Endothelial cell of umbilical vein (primary cell): Measurements from ENCODE around the gene TOM1L1. TPM values are rescaled to one million over a fixed set of nuclear protein-coding genes. Genes with fewer than 3 reads are reported as not detected.

Source experiments
- BruUV-seq: library from RNA; stranded (reverse); fragments of 400-500 nt; replicated peaks from 2 replicates; lab custom pipeline; 2021; lab: Mats Ljungman, UMichigan
- CTCF ChIA-PET: fragments of 300-600, 350-600 bp; sonication (Branson Sonifier 250); formaldehyde crosslinking; loops from one replicate; lab custom pipeline; 2021; ENCODE audit warnings: antibody characterized with exemption, inconsistent platforms; lab: Charles Lee
- POLR2A ChIA-PET: fragments of 300-600, 350-600 bp; sonication (Branson Sonifier 250); formaldehyde crosslinking; loops from one replicate; lab custom pipeline; 2021; ENCODE audit warnings: antibody characterized with exemption, inconsistent platforms; lab: Charles Lee
- DNase-seq: peaks from one replicate; pipeline ENCODE4 v3.0.0-alpha.2; 2011; ENCODE audit warnings: low read depth, low spot score
- FAIRE-seq: peaks from 2 replicates; lab custom pipeline; 2011; peaks lifted over from hg19 to GRCh38; lab: Jason Lieb, UNC
- H2AFZ ChIP-seq: 2 replicates; pipeline ENCODE4 v1.6.0; 2012; ENCODE audit warnings: low read depth, low read length, control low read depth, inconsistent platforms
- H3K27ac ChIP-seq: 2 replicates; pipeline ENCODE4 v1.5.1; 2011; ENCODE audit warnings: low read depth, mild to moderate bottlenecking, control low read depth, low read length, moderate library complexity; ENCODE audit not compliant: insufficient read depth
- H3K27me3 ChIP-seq, 2 experiments: 2 replicates each; pipeline versions ENCODE4 v1.6.0 to v1.6.1; 2011; ENCODE audit warnings: low read length in 2 of 2, mixed read lengths in 1 of 2; ENCODE audit not compliant: control insufficient read depth in 2 of 2, insufficient read depth in 2 of 2
- H3K36me3 ChIP-seq, 2 experiments: 2 replicates in 1 of 2; 3 replicates in 1 of 2; pipeline ENCODE4 v1.5.1; 2011; ENCODE audit warnings: low read length in 2 of 2, mild to moderate bottlenecking in 1 of 2, moderate library complexity in 1 of 2; ENCODE audit not compliant: control insufficient read depth in 2 of 2, insufficient read depth in 2 of 2; ENCODE audit errors: extremely low read depth in 1 of 2
- H3K4me1 ChIP-seq: 3 replicates; pipeline ENCODE4 v1.5.1; 2011; ENCODE audit warnings: mild to moderate bottlenecking, low read length; ENCODE audit not compliant: control insufficient read depth, insufficient read depth; ENCODE audit errors: extremely low read depth
- H3K4me2 ChIP-seq: 2 replicates; pipeline ENCODE4 v1.6.1; 2011; ENCODE audit warnings: low read length, control low read depth, mixed read lengths; ENCODE audit not compliant: insufficient read depth
- H3K4me3 ChIP-seq, 3 experiments: fragments of 200-600 bp in 1 of 3; sonication (generic), shearing (Covaris generic) in 1 of 3; replicated peaks in 1 of 3; 2 replicates each; pipeline ENCODE4 v1.5.1; 2011 to 2016; ENCODE audit warnings: control low read depth in 3 of 3, low read length in 3 of 3, mild to moderate bottlenecking in 2 of 3, inconsistent platforms in 1 of 3, low read depth in 1 of 3, moderate library complexity in 1 of 3; ENCODE audit not compliant: insufficient read depth in 1 of 3
- H3K79me2 ChIP-seq: 2 replicates; pipeline ENCODE4 v1.6.0; 2012; ENCODE audit warnings: low read length, inconsistent platforms; ENCODE audit not compliant: control insufficient read depth, insufficient read depth
- H3K9ac ChIP-seq: replicated peaks from 2 replicates; pipeline ENCODE3; 2011; ENCODE audit warnings: low read length, control low read depth; ENCODE audit not compliant: insufficient read depth; ENCODE audit errors: extremely low read depth
- H3K9me1 ChIP-seq: replicated peaks from 3 replicates; pipeline ENCODE4 v1.6.0; 2011; ENCODE audit warnings: mild to moderate bottlenecking, low read length; ENCODE audit not compliant: control insufficient read depth, insufficient read depth; ENCODE audit errors: extremely low read depth
- H3K9me3 ChIP-seq: replicated peaks from 2 replicates; pipeline ENCODE4 v1.5.1; 2012; ENCODE audit warnings: low read length, inconsistent platforms; ENCODE audit not compliant: control insufficient read depth, insufficient read depth
- H4K20me1 ChIP-seq: replicated peaks from 2 replicates; pipeline ENCODE3; 2011; ENCODE audit warnings: mild to moderate bottlenecking, low read length; ENCODE audit not compliant: control insufficient read depth, insufficient read depth; ENCODE audit errors: extremely low read depth
- EZH2 ChIP-seq: IDR thresholded peaks from 2 replicates; pipeline ENCODE4 v1.6.1; 2012; ENCODE audit warnings: borderline replicate concordance, low read depth, mild to moderate bottlenecking, moderate library complexity, low read length, inconsistent platforms; ENCODE audit not compliant: severe bottlenecking
- FOS ChIP-seq: IDR thresholded peaks from 2 replicates; pipeline ENCODE4 v1.6.1; 2011; ENCODE audit warnings: mild to moderate bottlenecking, low read length, moderate library complexity, borderline replicate concordance; ENCODE audit not compliant: insufficient read depth
- GATA2 ChIP-seq: IDR thresholded peaks from 2 replicates; pipeline ENCODE4 v1.7.0; 2011; ENCODE audit warnings: low read depth, mild to moderate bottlenecking, moderate library complexity, mixed read lengths, low read length; ENCODE audit not compliant: insufficient read length, insufficient read depth
- JUN ChIP-seq: IDR thresholded peaks from 2 replicates; pipeline ENCODE4 v1.6.1; 2011; ENCODE audit warnings: borderline replicate concordance, low read depth; ENCODE audit not compliant: insufficient read length, insufficient read depth
- MYC ChIP-seq: IDR thresholded peaks from one replicate; pipeline ENCODE4 v1.6.1; 2011; ENCODE audit warnings: mild to moderate bottlenecking, low read depth, low read length
- POLR2A ChIP-seq: IDR thresholded peaks from 2 replicates; pipeline ENCODE4 v1.6.1; 2012; ENCODE audit warnings: low read depth, mild to moderate bottlenecking, control low read depth, low read length
- POLR2AphosphoS5 ChIP-seq: IDR thresholded peaks from 2 replicates; pipeline ENCODE4 v1.6.1; 2012; ENCODE audit warnings: low read depth, mild to moderate bottlenecking, control low read depth, low read length, moderate library complexity; ENCODE audit not compliant: insufficient read depth
- dilution Hi-C: fragments of 300-500 bp; cut with MboI; formaldehyde crosslinking; loops from one replicate; pipeline ENCODE4 v1.15.0; 2019; ENCODE audit warnings: low sequenced_read_pairs; ENCODE audit not compliant: extremely low pct_ligation_motif_present
- intact Hi-C: fragments of 100-400 bp; cut with micrococcal nuclease; formaldehyde crosslinking; loops from one replicate; pipeline ENCODE4 v1.10.0; 2022
- polyA plus RNA-seq, 4 experiments: library from polyadenylated mRNA; depleted of rRNA in 3 of 4; stranded (reverse) in 3 of 4; unstranded in 1 of 4; fragments of >200 nt; gene quantifications; 2 replicates each; pipeline versions ENCODE4 v1.2.1 to v1.2.3, GENCODE V29; 2011 to 2012; ENCODE audit warnings: missing spikeins in 1 of 4
- total RNA-seq: library from RNA; stranded (reverse); gene quantifications from 2 replicates; pipeline ENCODE4 v1.2.3, GENCODE V29; 2021
- TF ChIP-seq, protein P1 (sequence below), 2 donors: IDR thresholded peaks; 1 replicate in 1 of 2; 2 replicates in 1 of 2; pipeline ENCODE4 v1.5.1; 2011; ENCODE audit warnings: low read length in 2 of 2, mild to moderate bottlenecking in 2 of 2, moderate library complexity in 2 of 2, control low read depth in 1 of 2, inconsistent platforms in 1 of 2, low read depth in 1 of 2; ENCODE audit not compliant: insufficient read depth in 1 of 2; ENCODE audit errors: extremely low read depth in 1 of 2
- TF ChIP-seq, protein P2 (sequence below): IDR thresholded peaks from 2 replicates; pipeline ENCODE4 v1.6.1; 2011; ENCODE audit not compliant: insufficient read depth, insufficient read length

The TOM1L1 gene
- total and polyA plus RNA-seq, 2 donors (not counting 3 experiments of a cell fraction or from before 2014, with no cell fraction given): 0.44 to 0.60 TPM

DNA sequence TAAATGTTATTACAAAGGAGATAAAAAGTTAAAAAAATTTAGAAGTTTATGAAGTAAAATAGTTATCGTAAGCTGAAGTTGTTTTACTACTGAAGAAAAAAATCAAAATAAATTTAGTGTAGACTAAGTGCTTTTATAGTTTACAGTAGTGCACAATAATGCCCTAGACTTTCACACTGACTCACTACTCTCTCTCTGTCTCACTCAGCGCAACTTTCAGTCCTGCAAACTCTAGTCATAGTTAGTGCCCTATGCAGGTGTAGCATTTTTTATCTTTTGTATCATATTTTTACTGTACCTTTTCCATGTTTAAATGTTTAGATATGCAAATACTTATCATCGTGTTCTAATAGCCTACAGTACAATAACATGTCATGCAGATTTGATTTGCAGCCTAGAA lies 17.7 kb upstream of the TOM1L1 start:
- no peak for FAIRE-seq
- Histone ChIP-seq H2AFZ (no peak overlapping the region), H3K27ac (no peak overlapping the region), H4K20me1 (no peaks in the 10 kb centered on the region), H3K79me2 (no peaks in the 10 kb centered on the region), H3K36me3 (no peaks in the 10 kb centered on the region), H3K9me1 (no peaks in the 10 kb centered on the region), H3K4me3 (no peak overlapping the region), H3K9me3 (no peaks in the 10 kb centered on the region), H3K9ac (no peak overlapping the region), H3K27me3 (no peaks in the 10 kb centered on the region), H3K4me2 (no peak overlapping the region), H3K4me1 (no peaks in the 10 kb centered on the region)
- intact Hi-C loops (no loop called here), dilution Hi-C loops (no loop called here)
- no peak for DNase-seq
- TF ChIP-seq JUN: no peak
- no peak for TF ChIP-seq EZH2
- no peak for TF ChIP-seq FOS
- TF ChIP-seq, protein P1, sequence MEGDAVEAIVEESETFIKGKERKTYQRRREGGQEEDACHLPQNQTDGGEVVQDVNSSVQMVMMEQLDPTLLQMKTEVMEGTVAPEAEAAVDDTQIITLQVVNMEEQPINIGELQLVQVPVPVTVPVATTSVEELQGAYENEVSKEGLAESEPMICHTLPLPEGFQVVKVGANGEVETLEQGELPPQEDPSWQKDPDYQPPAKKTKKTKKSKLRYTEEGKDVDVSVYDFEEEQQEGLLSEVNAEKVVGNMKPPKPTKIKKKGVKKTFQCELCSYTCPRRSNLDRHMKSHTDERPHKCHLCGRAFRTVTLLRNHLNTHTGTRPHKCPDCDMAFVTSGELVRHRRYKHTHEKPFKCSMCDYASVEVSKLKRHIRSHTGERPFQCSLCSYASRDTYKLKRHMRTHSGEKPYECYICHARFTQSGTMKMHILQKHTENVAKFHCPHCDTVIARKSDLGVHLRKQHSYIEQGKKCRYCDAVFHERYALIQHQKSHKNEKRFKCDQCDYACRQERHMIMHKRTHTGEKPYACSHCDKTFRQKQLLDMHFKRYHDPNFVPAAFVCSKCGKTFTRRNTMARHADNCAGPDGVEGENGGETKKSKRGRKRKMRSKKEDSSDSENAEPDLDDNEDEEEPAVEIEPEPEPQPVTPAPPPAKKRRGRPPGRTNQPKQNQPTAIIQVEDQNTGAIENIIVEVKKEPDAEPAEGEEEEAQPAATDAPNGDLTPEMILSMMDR (IDR thresholded peaks at IDR 0.05; ENCODE audit: extremely low read depth in 1 of 2, insufficient read depth in 1 of 2, low read depth in 1 of 2, low read length in 2 of 2): no peak
- no peak for TF ChIP-seq MYC
- TF ChIP-seq, protein P2, sequence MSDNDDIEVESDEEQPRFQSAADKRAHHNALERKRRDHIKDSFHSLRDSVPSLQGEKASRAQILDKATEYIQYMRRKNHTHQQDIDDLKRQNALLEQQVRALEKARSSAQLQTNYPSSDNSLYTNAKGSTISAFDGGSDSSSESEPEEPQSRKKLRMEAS: no peak
- TF ChIP-seq POLR2AphosphoS5: no peak
- TF ChIP-seq GATA2: no peak
- no peak for TF ChIP-seq POLR2A
- BruUV-seq: no TSS peak
- CTCF ChIA-PET: no interaction called here
- POLR2A ChIA-PET: no interaction called here
